Ascending aorta (tissue), 2 donors: ENCODE measurements around the gene KCNA10. TPM values are rescaled to one million over a fixed set of nuclear protein-coding genes. Genes with fewer than 3 reads are reported as not detected.

Source experiments
- DNase-seq, 2 donors: peaks; one replicate each; pipeline ENCODE4 v3.0.0-alpha.2; 2019; ENCODE audit warnings: low spot score in 2 of 2
- H3K27ac ChIP-seq, 2 donors: fragments of 200-600 bp; sonication (generic); one replicate each; pipeline ENCODE4 v1.5.1; 2016 to 2017; ENCODE audit warnings: mild to moderate bottlenecking in 1 of 2
- H3K27me3 ChIP-seq: fragments of 200-600 bp; sonication (generic); one replicate; pipeline ENCODE4 v1.5.1; 2017
- H3K36me3 ChIP-seq, 2 donors: fragments of 200-600 bp; sonication (generic); one replicate each; pipeline ENCODE4 v1.5.1; 2016
- H3K4me1 ChIP-seq, 2 donors: fragments of 200-600 bp; sonication (generic); one replicate each; pipeline ENCODE4 v1.5.1; 2016 to 2017; ENCODE audit warnings: mild to moderate bottlenecking in 1 of 2
- H3K4me3 ChIP-seq, 2 donors: fragments of 200-600 bp; sonication (generic); one replicate each; pipeline ENCODE4 v1.5.1; 2016 to 2017; ENCODE audit warnings: mild to moderate bottlenecking in 1 of 2
- H3K9me3 ChIP-seq, 2 donors: fragments of 200-600 bp; sonication (generic); one replicate each; pipeline ENCODE4 v1.5.1; 2016
- CTCF ChIP-seq, 3 experiments: fragments of 200-600 bp in 2 of 3; fragments of 450-650 bp in 1 of 3; sonication (generic) in 2 of 3; IDR thresholded peaks; one replicate each; pipeline ENCODE4 v1.5.1; 2016 to 2019; ENCODE audit warnings: antibody characterized with exemption in 3 of 3, mild to moderate bottlenecking in 1 of 3, moderate library complexity in 1 of 3
- intact Hi-C: fragments of 100-400 bp; cut with DNase I; formaldehyde crosslinking; loops from one replicate; pipeline ENCODE4 v1.15.1; 2023
- total RNA-seq: library from RNA; depleted of rRNA; stranded (reverse); fragments of >200 nt; gene quantifications from one replicate; pipeline ENCODE4 v1.1.0, GENCODE V29; 2016

Gene KCNA10
- total RNA-seq = not detected

- no peak for TF ChIP-seq CTCF (IDR thresholded peaks at IDR 0.05)
- H3K4me3 ChIP-seq = no peak within 1 kb of the TSS
- intact Hi-C loops = no loop called here
- H3K27ac ChIP-seq = no peak within 1 kb of the TSS
- no peaks in the 10 kb centered on the region for H3K27me3 ChIP-seq
- H3K36me3 ChIP-seq = no peaks in the 10 kb centered on the region
- H3K9me3 ChIP-seq = no peaks in the 10 kb centered on the region
- no peaks in the 10 kb centered on the region for H3K4me1 ChIP-seq
- DNase-seq = no peak
These were observed at the start of gene KCNA10 for GRCh38 chr1:110519125-110519810. Gene KCNA10 (minus strand): TSS chr1:110519175. CDS start chr1:110518787, 388 bp downstream.

GRCh38 chr1:110566836-110567235, 47.9 kb upstream of the KCNA10 start:
- H3K4me3 ChIP-seq = no peak overlapping the region
- H3K4me1 ChIP-seq = no peaks in the 10 kb centered on the region
- H3K9me3 ChIP-seq = no peaks in the 10 kb centered on the region
- intact Hi-C loops = no loop called here
- no peaks in the 10 kb centered on the region for H3K36me3 ChIP-seq
- no peak for DNase-seq
- H3K27ac ChIP-seq = no peak overlapping the region
- H3K27me3 ChIP-seq = no peaks in the 10 kb centered on the region
- no peak for TF ChIP-seq CTCF (IDR thresholded peaks at IDR 0.05)

GRCh38 chr1:110565565-110565964, 46.6 kb upstream of the KCNA10 start:
- DNase-seq = peak in 1 of 2 donors; percentile 24
- intact Hi-C loops = no loop called here
- H3K4me3 ChIP-seq = no peak overlapping the region
- TF ChIP-seq CTCF (IDR thresholded peaks at IDR 0.05) = no peak
- no peak overlapping the region for H3K27ac ChIP-seq
- no peaks in the 10 kb centered on the region for H3K4me1 ChIP-seq
- no peaks in the 10 kb centered on the region for H3K27me3 ChIP-seq
- no peaks in the 10 kb centered on the region for H3K36me3 ChIP-seq
- no peaks in the 10 kb centered on the region for H3K9me3 ChIP-seq

- Histone ChIP-seq H3K9me3 (no peaks in the 10 kb centered on the region), H3K36me3 (no peaks in the 10 kb centered on the region), H3K4me3 (no peak overlapping the region), H3K4me1 (no peaks in the 10 kb centered on the region), H3K27ac (no peak overlapping the region), H3K27me3 (no peaks in the 10 kb centered on the region)
- no peak for TF ChIP-seq CTCF (IDR thresholded peaks at IDR 0.05)
- DNase-seq = peak in 1 of 2 donors; percentile 33
- intact Hi-C loops = no loop called here
These were observed 44.1 kb upstream of the KCNA10 start for GRCh38 chr1:110563089-110563488.

- Histone ChIP-seq H3K4me3 (no peak overlapping the region), H3K27ac (no peak overlapping the region), H3K27me3 (no peaks in the 10 kb centered on the region), H3K36me3 (no peaks in the 10 kb centered on the region), H3K4me1 (no peaks in the 10 kb centered on the region), H3K9me3 (no peaks in the 10 kb centered on the region)
- intact Hi-C loops = no loop called here
- no peak for DNase-seq
- TF ChIP-seq CTCF (IDR thresholded peaks at IDR 0.05) = no peak
These were observed 42.6 kb upstream of the KCNA10 start for GRCh38 chr1:110561596-110561995.
